T47D (cell line): ENCODE data around the gene SESN1.
A peak's percentile ranks its signal among the peaks of the same experiment; 100 is the strongest.
"Not testable (repeated sequence)": the region's sequence is repeated elsewhere in the genome, so short reads cannot be mapped to it uniquely, and the experiment has no call there.

ENCODE experiments used
- DNase-seq, 2 experiments: peaks; one replicate each; pipeline versions ENCODE4 v3.0.0 to v3.0.0-alpha.2; 2011 to 2012; ENCODE audit warnings: low read depth in 1 of 2, low spot score in 1 of 2
- JUND ChIP-seq: IDR thresholded peaks from 2 replicates; pipeline ENCODE4 v1.6.1; 2012; ENCODE audit warnings: low read depth
- in situ Hi-C: cut with HindIII; loops from 2 replicates; pipeline ENCODE4 v1.10.0; 2016; ENCODE audit warnings: low sequenced_read_pairs, low pct_unique_long_range_greater_than_20kb

The SESN1 gene

GRCh38 chr6:109091314-109092024 lies 3.2 kb downstream of the SESN1 start:
- no peak for DNase-seq
- no peak for TF ChIP-seq JUND
- in situ Hi-C loops: no loop called here

GRCh38 chr6:109088995-109089394 lies 5.7 kb downstream of the SESN1 start:
- DNase-seq: no peak
- in situ Hi-C loops: no loop called here
- TF ChIP-seq JUND: no peak

- in situ Hi-C loops: no loop called here
Measured at GRCh38 chr6:109087661-109088264, 6.9 kb downstream of the SESN1 start.

DNA sequence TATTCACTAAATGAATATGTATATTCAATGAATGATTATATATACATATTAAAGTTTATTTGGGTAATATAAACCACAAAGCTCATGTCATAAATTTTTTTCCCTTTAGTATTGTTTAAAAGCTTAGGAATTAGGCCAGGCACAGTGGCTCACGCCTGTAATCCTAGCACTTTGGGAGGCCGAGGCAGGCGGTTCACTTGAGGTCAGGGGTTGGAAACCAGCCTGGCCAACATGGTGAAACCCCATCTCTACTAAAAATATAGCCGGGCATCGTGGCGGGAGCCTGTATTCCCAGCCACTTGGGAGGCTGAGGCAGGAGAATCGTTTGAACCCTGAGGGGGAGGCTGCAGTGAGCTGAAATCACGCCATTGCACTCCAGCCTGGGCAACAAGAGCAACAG lies 10.5 kb downstream of the SESN1 start:
- DNase-seq, in situ Hi-C loops: not testable (repeated sequence)

More at GRCh38 chr6:109087661-109088264, 6.9 kb downstream of the SESN1 start:
- TF ChIP-seq JUND: no peak
- no peak for DNase-seq

DNA sequence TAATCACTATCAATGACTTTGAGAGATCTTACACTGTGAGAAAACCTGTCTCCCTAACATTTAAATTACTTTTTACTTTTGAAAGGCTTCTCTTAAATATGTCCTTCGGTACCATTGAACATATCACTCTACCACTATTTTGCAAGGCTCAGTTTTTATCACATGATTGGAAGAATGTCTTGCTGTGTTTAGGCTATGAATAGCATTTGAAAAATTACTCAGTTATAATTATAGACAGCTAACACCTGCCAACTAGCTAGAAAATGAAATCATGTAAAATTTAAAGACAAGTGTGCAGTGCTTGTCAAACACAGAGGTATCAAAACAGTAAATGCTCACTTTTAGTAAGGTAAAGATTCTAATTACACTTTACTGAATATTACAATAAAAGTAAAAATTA lies 11.0 kb downstream of the SESN1 start:
- no peak for DNase-seq
- in situ Hi-C loops: no loop called here
- no peak for TF ChIP-seq JUND

- in situ Hi-C loops: no loop called here
- no peak for DNase-seq
- TF ChIP-seq JUND: no peak
Measured at GRCh38 chr6:109082188-109082577, 12.5 kb downstream of the SESN1 start.

DNA sequence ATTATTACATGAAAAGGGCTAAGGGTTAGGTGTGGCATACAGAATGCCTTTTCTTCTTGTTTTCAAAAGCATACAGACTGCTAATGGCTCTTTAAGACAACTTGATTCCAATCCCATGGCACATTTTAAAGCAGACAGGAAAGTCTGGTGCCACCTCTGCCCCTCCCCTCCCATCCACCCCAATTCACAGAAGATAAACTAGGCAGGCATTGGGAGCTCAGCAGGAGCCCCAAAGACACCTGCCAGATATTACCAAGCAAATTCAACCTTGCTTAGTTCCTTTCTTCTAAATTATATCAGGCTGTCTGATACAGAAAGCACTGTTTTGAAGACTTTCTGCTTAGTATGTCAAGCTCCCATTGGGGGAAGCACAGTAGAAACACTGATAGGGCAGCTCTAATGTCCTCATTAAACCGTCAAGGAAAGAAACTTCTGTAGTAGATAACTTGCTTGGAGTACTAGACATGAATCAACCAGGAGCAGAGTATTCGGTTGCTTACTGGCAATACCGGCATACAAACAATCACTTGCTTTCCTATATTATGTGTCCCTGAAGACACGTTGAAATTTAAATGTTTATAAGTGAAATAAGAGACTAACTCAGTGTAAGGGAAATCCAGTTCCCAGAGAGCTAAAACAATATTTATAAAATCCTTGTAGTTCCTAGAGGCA lies 13.0 kb downstream of the SESN1 start:
- TF ChIP-seq JUND: no peak
- in situ Hi-C loops: no loop called here
- no peak for DNase-seq

DNA sequence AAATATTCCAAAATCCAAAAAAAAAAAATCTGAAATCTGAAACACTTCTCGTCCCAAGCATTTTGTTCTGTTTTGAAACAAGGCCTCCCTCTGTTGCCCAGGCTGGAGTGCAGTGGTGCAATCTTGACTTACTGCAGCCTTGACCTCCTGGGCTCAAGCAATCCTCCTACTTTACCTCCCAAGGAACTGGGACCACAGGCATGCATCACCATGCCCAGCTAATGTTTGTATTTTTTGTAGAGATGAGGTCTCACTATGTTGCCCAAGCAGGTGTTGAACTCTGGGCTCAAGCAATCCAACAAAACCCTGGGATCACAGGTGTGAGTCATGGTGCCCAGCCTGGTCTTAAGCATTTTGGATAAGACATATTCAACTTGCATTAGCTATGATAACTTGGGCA lies 13.6 kb downstream of the SESN1 start:
- in situ Hi-C loops: no loop called here
- DNase-seq: no peak
- TF ChIP-seq JUND: no peak

DNA sequence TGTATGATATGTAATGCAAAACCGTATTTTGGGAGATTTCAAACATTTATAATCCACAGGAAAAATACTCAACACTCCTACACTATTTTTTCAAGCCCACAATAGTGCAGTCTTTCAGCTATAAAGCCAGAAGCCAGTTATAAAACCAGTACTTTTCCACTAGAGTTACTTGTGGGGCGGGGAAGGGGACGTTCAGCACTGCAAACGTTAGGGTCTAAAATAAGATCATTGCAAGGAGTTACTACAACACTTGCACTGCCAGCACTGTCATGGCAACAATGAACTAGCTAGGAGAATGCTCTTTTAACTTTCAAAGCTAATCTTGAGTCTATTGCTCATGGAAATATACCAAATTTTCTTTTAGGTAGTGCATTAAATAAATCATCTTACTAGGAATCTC lies 14.7 kb downstream of the SESN1 start:
- no peak for TF ChIP-seq JUND
- in situ Hi-C loops: no loop called here
- no peak for DNase-seq

DNA sequence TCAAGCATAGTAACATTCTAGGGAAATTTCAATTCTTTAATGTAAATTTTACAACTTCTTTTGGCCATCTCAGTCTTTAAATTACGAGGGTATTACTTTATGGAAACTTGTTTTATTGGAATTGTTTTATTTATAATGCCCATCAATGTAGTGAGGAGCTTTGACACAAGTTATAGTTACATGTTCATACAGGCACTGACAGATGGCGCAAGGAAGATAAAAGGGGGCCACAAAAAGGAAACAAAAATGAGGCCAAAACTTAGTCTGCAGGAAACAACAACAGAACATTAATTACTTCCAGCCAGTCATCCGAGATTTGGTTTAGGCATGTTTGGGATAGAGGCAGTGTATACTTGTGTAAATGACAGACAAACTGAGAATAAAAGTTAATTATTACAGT lies 18.3 kb downstream of the SESN1 start:
- in situ Hi-C loops: no loop called here
- TF ChIP-seq JUND: no peak
- DNase-seq: no peak

GRCh38 chr6:109075934-109076333 lies 18.7 kb downstream of the SESN1 start:
- peak in 1 of 2 experiments; percentile 7 for DNase-seq
- no peak for TF ChIP-seq JUND
- in situ Hi-C loops: no loop called here

DNA sequence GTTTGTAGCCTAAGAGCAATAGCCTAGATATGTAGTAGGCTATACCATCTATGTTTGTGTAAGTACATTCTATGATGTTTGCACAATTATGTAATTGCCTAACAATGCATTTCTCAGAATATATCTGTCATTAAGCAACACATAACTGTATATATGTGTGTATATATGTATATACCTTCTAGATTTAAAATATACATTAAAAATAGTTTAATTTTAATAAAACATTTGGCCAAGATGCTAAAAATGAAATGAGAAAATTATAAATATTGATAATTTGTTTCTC lies 20.6 kb downstream of the SESN1 start:
- no peak for TF ChIP-seq JUND
- DNase-seq: no peak
- in situ Hi-C loops: no loop called here

- no peak for TF ChIP-seq JUND
- in situ Hi-C loops: no loop called here
- DNase-seq: peak in 1 of 2 experiments; percentile 74
Measured at GRCh38 chr6:109073344-109074132, 21.1 kb downstream of the SESN1 start.
